H1 (cell line): ENCODE measurements around the gene TEX14. TPM values are rescaled to one million over a fixed set of nuclear protein-coding genes. Genes with fewer than 3 reads are reported as not detected.

Experiments used
- BACH1 ChIP-seq: IDR thresholded peaks from 2 replicates; pipeline ENCODE4 v1.6.1; 2012; ENCODE audit warnings: low read length, improper control_type of control experiment
- BCL11A ChIP-seq, 2 experiments: IDR thresholded peaks; one replicate each; pipeline ENCODE4 v1.6.1; 2011; ENCODE audit warnings: low read depth in 2 of 2, low read length in 2 of 2, mild to moderate bottlenecking in 2 of 2
- CBX8 ChIP-seq: fragments of 300-800, 300-1000 bp; sonication (generic); IDR thresholded peaks from 2 replicates; pipeline ENCODE4 v1.7.1; 2016; ENCODE audit warnings: low read depth, low read length, borderline replicate concordance
- CEBPB ChIP-seq: IDR thresholded peaks from 2 replicates; pipeline ENCODE4 v1.6.1; 2012; ENCODE audit warnings: low read depth, low read length
- CREB1 ChIP-seq: IDR thresholded peaks from 2 replicates; pipeline ENCODE4 v1.6.1; 2012; ENCODE audit warnings: inconsistent platforms
- FOSL1 ChIP-seq: IDR thresholded peaks from 2 replicates; pipeline ENCODE4 v1.6.1; 2011; ENCODE audit warnings: mild to moderate bottlenecking, low read depth, low read length, moderate library complexity; ENCODE audit not compliant: insufficient read depth
- GTF2F1 ChIP-seq: IDR thresholded peaks from 2 replicates; pipeline ENCODE4 v1.6.1; 2012; ENCODE audit warnings: low read depth, low read length, improper control_type of control experiment, borderline replicate concordance
- JUND ChIP-seq: IDR thresholded peaks from 2 replicates; pipeline ENCODE4 v1.6.1; 2011; ENCODE audit warnings: mild to moderate bottlenecking, improper control_type of control experiment, low read length
- KDM5A ChIP-seq: fragments of 200-600 bp; IDR thresholded peaks from 2 replicates; pipeline ENCODE4 v1.7.1; 2012; ENCODE audit warnings: mild to moderate bottlenecking, low read length, inconsistent platforms, mixed read lengths
- MAFK ChIP-seq: IDR thresholded peaks from 2 replicates; pipeline ENCODE4 v1.6.1; 2012; ENCODE audit warnings: low read depth, mild to moderate bottlenecking, improper control_type of control experiment, low read length
- POLR2A ChIP-seq, 2 experiments: IDR thresholded peaks; 1 replicate in 1 of 2; 2 replicates in 1 of 2; pipeline ENCODE4 v1.6.1; 2011; ENCODE audit warnings: low read depth in 2 of 2, low read length in 2 of 2, mild to moderate bottlenecking in 2 of 2; ENCODE audit errors: control extremely low read depth in 1 of 2
- RFX5 ChIP-seq: IDR thresholded peaks from 2 replicates; pipeline ENCODE4 v1.6.1; 2011; ENCODE audit warnings: low read depth, low read length, improper control_type of control experiment, borderline replicate concordance
- RNF2 ChIP-seq: fragments of 200-900, 300-1000 bp; sonication (generic); IDR thresholded peaks from 2 replicates; pipeline ENCODE4 v1.7.1; 2016; ENCODE audit warnings: borderline replicate concordance, low read depth, mild to moderate bottlenecking, antibody characterized with exemption, low read length; ENCODE audit not compliant: poor library complexity, severe bottlenecking; ENCODE audit errors: missing control alignments
- SAP30 ChIP-seq: fragments of 300-600 bp; sonication (generic); IDR thresholded peaks from 2 replicates; pipeline ENCODE4 v1.7.1; 2012; ENCODE audit warnings: low read length, moderate library complexity, mild to moderate bottlenecking, inconsistent platforms; ENCODE audit not compliant: insufficient read depth, insufficient replicate concordance
- SIN3A ChIP-seq, 2 experiments: IDR thresholded peaks in 1 of 2; conservative IDR thresholded peaks in 1 of 2; 2 replicates each; pipeline ENCODE4 v1.6.1; 2011 to 2012; ENCODE audit warnings: low read length in 2 of 2, improper control_type of control experiment in 1 of 2, low read depth in 1 of 2, mild to moderate bottlenecking in 1 of 2
- TAF7 ChIP-seq: optimal IDR thresholded peaks from 2 replicates; pipeline ENCODE3; 2011; ENCODE audit warnings: low read depth, mild to moderate bottlenecking, inconsistent platforms, low read length, moderate library complexity, borderline replicate concordance
- TBP ChIP-seq: IDR thresholded peaks from 2 replicates; pipeline ENCODE4 v1.6.1; 2011; ENCODE audit warnings: low read depth, low read length, improper control_type of control experiment
- TEAD4 ChIP-seq: IDR thresholded peaks from 2 replicates; pipeline ENCODE4 v1.6.1; 2012; ENCODE audit warnings: low read depth, low read length, inconsistent platforms, mixed read lengths
- polyA plus RNA-seq, 7 experiments: library from polyadenylated mRNA; depleted of rRNA in 3 of 7; stranded (reverse) in 5 of 7; unstranded in 2 of 7; fragments of >200 nt in 5 of 7; fragments of 200-250 nt in 2 of 7; gene quantifications; 1 replicate in 5 of 7; 2 replicates in 1 of 7; 4 replicates in 1 of 7; pipeline versions ENCODE4 v1.2.1 to v1.2.3, GENCODE V29; 2011 to 2013; ENCODE audit warnings: missing spikeins in 2 of 7, mixed read lengths in 2 of 7
- total RNA-seq: library from RNA; stranded (reverse); fragmentation: NEBNext Ultra II Directional; extraction: Animal tissue kit (Norgen Biotek cat#: 25700); gene quantifications from 2 replicates; pipeline ENCODE4 v1.2.1, GENCODE V29; 2021
- TF ChIP-seq, protein P1 (sequence below), 3 experiments: IDR thresholded peaks; 1 replicate in 2 of 3; 2 replicates in 1 of 3; pipeline versions ENCODE4 v1.5.1 to v1.6.1; 2011; ENCODE audit warnings: low read length in 3 of 3, mild to moderate bottlenecking in 3 of 3, inconsistent platforms in 2 of 3, low read depth in 1 of 3, moderate library complexity in 1 of 3; ENCODE audit not compliant: insufficient read depth in 1 of 3; ENCODE audit errors: control extremely low read depth in 1 of 3
- TF ChIP-seq, protein P2 (sequence below): IDR thresholded peaks from 2 replicates; pipeline ENCODE4 v1.6.1; 2011; ENCODE audit warnings: low read length, improper control_type of control experiment

TEX14 gene
- total and polyA plus RNA-seq, 2 of the 8 experiments (the other 6 are each of a cell fraction or from before 2014, with no cell fraction given), result 0.83 to 2.5 TPM

DNA sequence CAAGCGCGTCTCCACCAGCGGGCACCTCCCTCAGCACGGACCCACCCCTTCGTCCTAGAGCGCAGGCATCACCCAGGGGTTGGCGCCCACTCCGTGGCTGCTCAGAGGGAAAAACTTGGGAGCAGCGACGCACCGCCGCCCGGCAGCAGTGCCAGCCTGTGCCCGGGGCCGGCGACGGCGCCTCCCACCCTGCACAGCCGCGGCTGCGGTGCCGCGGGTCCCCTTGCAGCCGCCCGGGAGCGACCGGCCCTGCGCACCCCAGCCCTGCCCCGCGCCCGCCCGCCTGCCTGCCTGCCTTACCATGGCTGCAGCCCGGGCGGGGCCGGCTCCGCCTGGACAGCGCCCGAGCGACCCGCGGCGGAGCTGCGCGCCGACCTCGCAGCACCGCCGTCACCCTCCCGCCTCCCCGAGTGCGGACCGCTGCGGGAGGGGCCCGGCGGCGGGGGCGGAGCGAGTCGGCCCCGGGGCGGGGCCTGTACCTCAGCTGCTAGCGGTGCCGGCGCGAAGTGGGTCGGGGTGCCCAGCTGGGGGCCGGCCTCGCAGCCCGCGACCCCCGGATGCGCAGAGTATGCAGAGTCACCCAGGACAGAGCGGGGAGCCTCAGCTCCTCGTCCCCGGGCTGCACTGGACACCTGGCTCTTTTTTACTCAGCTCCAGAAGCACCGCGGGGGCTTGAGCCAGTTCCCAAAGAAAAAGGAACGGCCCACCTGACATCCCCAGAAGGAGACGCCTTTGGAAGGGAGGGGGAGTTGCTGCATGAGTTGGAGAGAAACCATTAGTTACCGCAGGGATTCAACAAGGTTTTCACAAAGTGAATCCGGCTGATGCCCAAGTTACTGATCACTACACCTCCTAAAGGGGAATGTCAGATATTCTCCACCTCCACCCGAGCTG is 159.9 kb downstream of the TEX14 start (continued):
- no peak for TF ChIP-seq TAF7
- no peak for TF ChIP-seq JUND
- TF ChIP-seq KDM5A, result no peak
- no peak for TF ChIP-seq TBP
- no peak for TF ChIP-seq SAP30
- TF ChIP-seq POLR2A (IDR thresholded peaks at IDR 0.05; ENCODE audit: control extremely low read depth in 1 of 2, low read depth in 2 of 2, low read length in 2 of 2), result no peak
- TF ChIP-seq RFX5, result no peak
- TF ChIP-seq, protein P1, sequence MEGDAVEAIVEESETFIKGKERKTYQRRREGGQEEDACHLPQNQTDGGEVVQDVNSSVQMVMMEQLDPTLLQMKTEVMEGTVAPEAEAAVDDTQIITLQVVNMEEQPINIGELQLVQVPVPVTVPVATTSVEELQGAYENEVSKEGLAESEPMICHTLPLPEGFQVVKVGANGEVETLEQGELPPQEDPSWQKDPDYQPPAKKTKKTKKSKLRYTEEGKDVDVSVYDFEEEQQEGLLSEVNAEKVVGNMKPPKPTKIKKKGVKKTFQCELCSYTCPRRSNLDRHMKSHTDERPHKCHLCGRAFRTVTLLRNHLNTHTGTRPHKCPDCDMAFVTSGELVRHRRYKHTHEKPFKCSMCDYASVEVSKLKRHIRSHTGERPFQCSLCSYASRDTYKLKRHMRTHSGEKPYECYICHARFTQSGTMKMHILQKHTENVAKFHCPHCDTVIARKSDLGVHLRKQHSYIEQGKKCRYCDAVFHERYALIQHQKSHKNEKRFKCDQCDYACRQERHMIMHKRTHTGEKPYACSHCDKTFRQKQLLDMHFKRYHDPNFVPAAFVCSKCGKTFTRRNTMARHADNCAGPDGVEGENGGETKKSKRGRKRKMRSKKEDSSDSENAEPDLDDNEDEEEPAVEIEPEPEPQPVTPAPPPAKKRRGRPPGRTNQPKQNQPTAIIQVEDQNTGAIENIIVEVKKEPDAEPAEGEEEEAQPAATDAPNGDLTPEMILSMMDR (IDR thresholded peaks at IDR 0.05; ENCODE audit: control extremely low read depth in 1 of 3, insufficient read depth in 1 of 3, low read depth in 1 of 3, low read length in 3 of 3), result no peak
- no peak for TF ChIP-seq MAFK
- no peak for TF ChIP-seq BACH1
- TF ChIP-seq GTF2F1, result no peak
- TF ChIP-seq BCL11A (IDR thresholded peaks at IDR 0.05; ENCODE audit: low read depth in 2 of 2, low read length in 2 of 2), result no peak
- no peak for TF ChIP-seq FOSL1
- TF ChIP-seq CBX8, result no peak
- no peak for TF ChIP-seq CEBPB
- 0 out of 4 replicates have a peak, but pooled peaks of 1 of the 2 experiments have one; percentile 23 for TF ChIP-seq SIN3A (conservative IDR thresholded peaks at IDR 0.05 in 1 of 2, IDR thresholded peaks at IDR 0.05 in 1 of 2; ENCODE audit: low read depth in 1 of 2, low read length in 2 of 2)
- TF ChIP-seq CREB1, result no peak
- no peak for TF ChIP-seq RNF2
- TF ChIP-seq TEAD4, result no peak
- TF ChIP-seq, protein P2, sequence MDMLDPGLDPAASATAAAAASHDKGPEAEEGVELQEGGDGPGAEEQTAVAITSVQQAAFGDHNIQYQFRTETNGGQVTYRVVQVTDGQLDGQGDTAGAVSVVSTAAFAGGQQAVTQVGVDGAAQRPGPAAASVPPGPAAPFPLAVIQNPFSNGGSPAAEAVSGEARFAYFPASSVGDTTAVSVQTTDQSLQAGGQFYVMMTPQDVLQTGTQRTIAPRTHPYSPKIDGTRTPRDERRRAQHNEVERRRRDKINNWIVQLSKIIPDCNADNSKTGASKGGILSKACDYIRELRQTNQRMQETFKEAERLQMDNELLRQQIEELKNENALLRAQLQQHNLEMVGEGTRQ, result no peak
